SU-DHL-6 (cell line): ENCODE results near the gene KCNJ15.

Experiments
- H2AFZ ChIP-seq: fragments of 200-600 bp; sonication (generic); 2 replicates; pipeline ENCODE4 v1.6.1; 2014; ENCODE audit warnings: low read depth, mild to moderate bottlenecking, moderate library complexity, mixed read lengths, antibody characterized with exemption, low read length; ENCODE audit not compliant: severe bottlenecking
- H3F3A ChIP-seq: fragments of 200-600 bp; shearing (Covaris generic); 2 replicates; pipeline ENCODE4 v1.6.0; 2016; ENCODE audit warnings: antibody characterized with exemption, mild to moderate bottlenecking; ENCODE audit not compliant: insufficient read depth
- H3K27ac ChIP-seq: fragments of 200-600 bp; sonication (generic); 2 replicates; pipeline ENCODE4 v1.5.1; 2016; ENCODE audit warnings: low read depth, mild to moderate bottlenecking, low read length, moderate library complexity, mixed read lengths
- H3K27me3 ChIP-seq: fragments of 200-600 bp; sonication (generic), shearing (Covaris generic); 2 replicates; pipeline ENCODE4 v1.6.0; 2014; ENCODE audit warnings: mild to moderate bottlenecking, low read length
- H3K36me3 ChIP-seq: fragments of 200-600 bp; sonication (generic); 2 replicates; pipeline ENCODE4 v1.6.1; 2014; ENCODE audit warnings: mild to moderate bottlenecking, low read length, mixed read lengths
- H3K4me2 ChIP-seq: fragments of 300-600, 200-600 bp; shearing (Covaris generic), sonication (generic); 2 replicates; pipeline ENCODE4 v1.6.0; 2014; ENCODE audit warnings: low read length, low read depth, mild to moderate bottlenecking; ENCODE audit not compliant: poor library complexity, severe bottlenecking
- H3K4me3 ChIP-seq: fragments of 200-600 bp; sonication (generic); 2 replicates; pipeline ENCODE4 v1.5.1; 2014; ENCODE audit warnings: antibody characterized with exemption, low read length, mild to moderate bottlenecking, mixed read lengths; ENCODE audit not compliant: insufficient read depth, poor library complexity, severe bottlenecking
- H3K79me2 ChIP-seq: fragments of 200-600 bp; sonication (generic); 2 replicates; pipeline ENCODE4 v1.6.1; 2014; ENCODE audit warnings: mild to moderate bottlenecking, low read length, moderate library complexity; ENCODE audit not compliant: insufficient read depth
- H3K9ac ChIP-seq: fragments of 200-600 bp; sonication (generic); 2 replicates; pipeline ENCODE4 v1.7.0; 2014; ENCODE audit warnings: mild to moderate bottlenecking, low read length
- H3K9me2 ChIP-seq: fragments of 200-600 bp; sonication (generic); replicated peaks from 2 replicates; pipeline ENCODE4 v1.6.1; 2014; ENCODE audit warnings: low read length; ENCODE audit not compliant: insufficient read depth
- H3K9me3 ChIP-seq: fragments of 200-600 bp; sonication (generic); 2 replicates; pipeline ENCODE4 v1.6.1; 2014; ENCODE audit warnings: low read length, mixed read lengths; ENCODE audit not compliant: insufficient read depth
- H4K20me1 ChIP-seq: fragments of 200-600 bp; sonication (generic); 2 replicates; pipeline ENCODE4 v1.6.1; 2014; ENCODE audit warnings: low read depth, mild to moderate bottlenecking, antibody characterized with exemption, low read length, moderate library complexity, mixed read lengths
- CTCF ChIP-seq: fragments of 200-600 bp; sonication (generic); IDR thresholded peaks from one replicate; pipeline ENCODE4 v1.5.1; 2017; ENCODE audit warnings: antibody characterized with exemption, mild to moderate bottlenecking, low read length, moderate library complexity; ENCODE audit not compliant: insufficient read depth, poor library complexity, severe bottlenecking
- EZH2phosphoT487 ChIP-seq: fragments of 200-600 bp; sonication (generic), shearing (Covaris generic); conservative IDR thresholded peaks from 2 replicates; pipeline ENCODE4 v1.6.1; 2018; ENCODE audit warnings: mild to moderate bottlenecking, antibody characterized with exemption, low read length, moderate library complexity, mixed read lengths

KCNJ15 gene

GRCh38 chr21:38243732-38244406 lies 12.9 kb upstream of the KCNJ15 start:
- Histone ChIP-seq H3K4me2 (no peak overlapping the region), H3K27ac (no peak overlapping the region), H3K9ac (no peak overlapping the region), H3F3A (no peaks in the 10 kb centered on the region), H3K36me3 (no peaks in the 10 kb centered on the region), H3K9me3 (no peaks in the 10 kb centered on the region), H3K4me3 (no peak overlapping the region), H4K20me1 (no peaks in the 10 kb centered on the region), H3K9me2 (no peaks in the 10 kb centered on the region), H2AFZ (no peak overlapping the region), H3K79me2 (no peaks in the 10 kb centered on the region), H3K27me3 (no peaks in the 10 kb centered on the region)
- TF ChIP-seq CTCF = no peak
- no peak for TF ChIP-seq EZH2phosphoT487

GRCh38 chr21:38244407-38244787 lies 12.4 kb upstream of the KCNJ15 start:
- Histone ChIP-seq H3K4me2 (no peak overlapping the region), H3K27me3 (no peaks in the 10 kb centered on the region), H3F3A (no peaks in the 10 kb centered on the region), H2AFZ (no peak overlapping the region), H3K9me2 (no peaks in the 10 kb centered on the region), H3K79me2 (no peaks in the 10 kb centered on the region), H4K20me1 (no peaks in the 10 kb centered on the region), H3K9ac (no peak overlapping the region), H3K36me3 (no peaks in the 10 kb centered on the region), H3K9me3 (no peaks in the 10 kb centered on the region), H3K27ac (no peak overlapping the region), H3K4me3 (no peak overlapping the region)
- TF ChIP-seq EZH2phosphoT487 = no peak
- TF ChIP-seq CTCF = no peak

GRCh38 chr21:38244885-38245869 lies 11.6 kb upstream of the KCNJ15 start:
- Histone ChIP-seq H3K4me2 (no peak overlapping the region), H3K9me3 (no peaks in the 10 kb centered on the region), H3K27ac (no peak overlapping the region), H3K4me3 (no peak overlapping the region), H3K36me3 (no peaks in the 10 kb centered on the region), H3K9me2 (no peaks in the 10 kb centered on the region), H3K9ac (no peak overlapping the region), H3K27me3 (no peaks in the 10 kb centered on the region), H4K20me1 (no peaks in the 10 kb centered on the region), H3K79me2 (no peaks in the 10 kb centered on the region), H2AFZ (no peak overlapping the region), H3F3A (no peaks in the 10 kb centered on the region)
- TF ChIP-seq CTCF = no peak
- no peak for TF ChIP-seq EZH2phosphoT487
